H1 (cell line): Measurements from ENCODE around the gene DCAF15. TPM values are rescaled to one million over a fixed set of nuclear protein-coding genes. Genes with fewer than 3 reads are reported as not detected.

Source experiments
- CTCF ChIA-PET: fragments of 300-600 bp; sonication (Branson Sonifier 250); formaldehyde crosslinking; loops from one replicate; lab custom pipeline; 2021; ENCODE audit not compliant: partially characterized antibody; lab: Charles Lee
- POLR2A ChIA-PET: fragments of 300-600 bp; sonication (Branson Sonifier 250); formaldehyde crosslinking; loops from one replicate; lab custom pipeline; 2021; ENCODE audit warnings: inconsistent platforms; ENCODE audit not compliant: partially characterized antibody; lab: Charles Lee
- DNase-seq, 2 experiments: peaks; one replicate each; pipeline versions ENCODE4 v3.0.0 to v3.0.0-alpha.2; 2010 to 2022; ENCODE audit warnings: low spot score in 2 of 2, low read depth in 1 of 2, mixed read lengths in 1 of 2
- FAIRE-seq: peaks from 2 replicates; lab custom pipeline; 2011; peaks lifted over from hg19 to GRCh38; lab: Jason Lieb, UNC
- H2AFZ ChIP-seq: 2 replicates; pipeline ENCODE4 v1.8.1; 2012; ENCODE audit warnings: low read length, inconsistent platforms
- H2AK5ac ChIP-seq: 2 replicates; pipeline ENCODE4 v1.6.1; 2013; ENCODE audit warnings: low read depth, low read length
- H2BK120ac ChIP-seq: replicated peaks from 2 replicates; pipeline ENCODE3; 2013; ENCODE audit warnings: low read depth, low read length, inconsistent platforms
- H2BK12ac ChIP-seq: 2 replicates; pipeline ENCODE4 v1.6.1; 2013; ENCODE audit warnings: low read depth, low read length
- H2BK15ac ChIP-seq: 2 replicates; pipeline ENCODE4 v1.6.1; 2013; ENCODE audit warnings: low read length
- H2BK20ac ChIP-seq: 2 replicates; pipeline ENCODE4 v1.6.1; 2013; ENCODE audit warnings: low read length
- H2BK5ac ChIP-seq: 2 replicates; pipeline ENCODE4 v1.6.1; 2013; ENCODE audit warnings: low read depth, low read length
- H3K14ac ChIP-seq: 2 replicates; pipeline ENCODE4 v1.6.1; 2013; ENCODE audit warnings: inconsistent platforms; ENCODE audit not compliant: insufficient read length
- H3K18ac ChIP-seq: 2 replicates; pipeline ENCODE4 v1.6.1; 2013; ENCODE audit warnings: low read length; ENCODE audit errors: extremely low read depth
- H3K23ac ChIP-seq: 2 replicates; pipeline ENCODE4 v1.6.1; 2013; ENCODE audit warnings: inconsistent platforms; ENCODE audit not compliant: insufficient read length
- H3K23me2 ChIP-seq: 2 replicates; pipeline ENCODE4 v1.6.1; 2013; ENCODE audit warnings: low read depth, low read length
- H3K27ac ChIP-seq: 2 replicates; pipeline ENCODE4 v1.6.1; 2011; ENCODE audit warnings: low read depth, low read length, inconsistent platforms
- H3K27me3 ChIP-seq, 4 experiments: replicated peaks in 1 of 4; 1 replicate in 1 of 4; 2 replicates in 3 of 4; pipeline versions ENCODE4 v1.6.1 to v1.8.1; 2011 to 2013; ENCODE audit warnings: low read length in 3 of 4, mild to moderate bottlenecking in 3 of 4, inconsistent platforms in 2 of 4, mixed read lengths in 2 of 4, moderate library complexity in 1 of 4; ENCODE audit not compliant: control insufficient read depth in 3 of 4, insufficient read depth in 3 of 4; ENCODE audit errors: extremely low read depth in 1 of 4
- H3K36me3 ChIP-seq, 4 experiments: 2 replicates each; pipeline versions ENCODE4 v1.6.1 to v1.8.1; 2011 to 2013; ENCODE audit warnings: mild to moderate bottlenecking in 4 of 4, low read length in 3 of 4, moderate library complexity in 2 of 4, control low read depth in 1 of 4, inconsistent platforms in 1 of 4; ENCODE audit not compliant: insufficient read depth in 4 of 4, control insufficient read depth in 2 of 4
- H3K4ac ChIP-seq: replicated peaks from 2 replicates; pipeline ENCODE3; 2013; ENCODE audit warnings: low read length, low read depth, mixed read lengths, inconsistent platforms; ENCODE audit not compliant: insufficient read length
- H3K4me1 ChIP-seq, 4 experiments: replicated peaks in 1 of 4; 1 replicate in 1 of 4; 2 replicates in 3 of 4; pipeline versions ENCODE4 v1.6.1 to v1.8.1; 2011 to 2013; ENCODE audit warnings: low read length in 3 of 4, inconsistent platforms in 2 of 4, mixed read lengths in 1 of 4; ENCODE audit not compliant: insufficient read depth in 4 of 4, control insufficient read depth in 3 of 4
- H3K4me2 ChIP-seq, 2 experiments: 2 replicates each; pipeline versions ENCODE4 v1.6.1 to v1.8.1; 2011 to 2013; ENCODE audit warnings: low read depth in 2 of 2, low read length in 2 of 2, control low read depth in 1 of 2, inconsistent platforms in 1 of 2, mild to moderate bottlenecking in 1 of 2; ENCODE audit not compliant: insufficient read depth in 1 of 2
- H3K4me3 ChIP-seq, 4 experiments: fragments of 200-600, 300-600 bp in 1 of 4; sonication (generic), shearing (Covaris generic), sonication (Bioruptor Twin) in 1 of 4; 2 replicates each; pipeline versions ENCODE4 v1.5.1 to v1.8.1; 2011 to 2016; ENCODE audit warnings: low read length in 4 of 4, low read depth in 3 of 4, control low read depth in 2 of 4, inconsistent platforms in 2 of 4, mild to moderate bottlenecking in 2 of 4, mixed read lengths in 1 of 4, moderate library complexity in 1 of 4; ENCODE audit not compliant: insufficient read depth in 2 of 4; ENCODE audit errors: extremely low read depth in 1 of 4
- H3K56ac ChIP-seq: replicated peaks from 2 replicates; pipeline ENCODE3; 2013; ENCODE audit warnings: low read depth, mild to moderate bottlenecking, mixed read lengths, low read length, inconsistent platforms; ENCODE audit not compliant: insufficient read length
- H3K79me1 ChIP-seq: 2 replicates; pipeline ENCODE4 v1.6.1; 2013; ENCODE audit warnings: low read depth, low read length, control low read depth
- H3K79me2 ChIP-seq, 2 experiments: 2 replicates each; pipeline versions ENCODE4 v1.6.1 to v1.8.1; 2012 to 2013; ENCODE audit warnings: low read length in 2 of 2, mild to moderate bottlenecking in 2 of 2, inconsistent platforms in 1 of 2; ENCODE audit not compliant: insufficient read depth in 2 of 2, control insufficient read depth in 1 of 2
- H3K9ac ChIP-seq, 4 experiments: replicated peaks in 1 of 4; 1 replicate in 1 of 4; 2 replicates in 3 of 4; pipeline versions ENCODE4 v1.6.1 to v1.8.1; 2011 to 2013; ENCODE audit warnings: low read depth in 3 of 4, low read length in 3 of 4, control low read depth in 2 of 4, mild to moderate bottlenecking in 2 of 4, moderate library complexity in 2 of 4, inconsistent platforms in 1 of 4; ENCODE audit errors: extremely low read depth in 1 of 4
- H3K9me3 ChIP-seq, 2 experiments: 2 replicates each; pipeline versions ENCODE4 v1.6.1 to v1.8.1; 2012 to 2013; ENCODE audit warnings: mild to moderate bottlenecking in 2 of 2, moderate library complexity in 2 of 2, control low read depth in 1 of 2, inconsistent platforms in 1 of 2, low read depth in 1 of 2, low read length in 1 of 2, mixed read lengths in 1 of 2; ENCODE audit not compliant: insufficient read depth in 2 of 2
- H4K20me1 ChIP-seq, 2 experiments: replicated peaks in 1 of 2; 2 replicates each; pipeline versions ENCODE3 to v1.8.1; 2011 to 2013; ENCODE audit warnings: inconsistent platforms in 2 of 2, low read length in 2 of 2, mild to moderate bottlenecking in 1 of 2; ENCODE audit not compliant: insufficient read depth in 2 of 2, control insufficient read depth in 1 of 2
- H4K5ac ChIP-seq: 2 replicates; pipeline ENCODE4 v1.6.1; 2013; ENCODE audit warnings: low read length, low read depth, mixed read lengths, inconsistent platforms; ENCODE audit not compliant: insufficient read length
- H4K8ac ChIP-seq: 2 replicates; pipeline ENCODE4 v1.8.0; 2013; ENCODE audit warnings: mild to moderate bottlenecking, moderate library complexity, low read length, inconsistent platforms; ENCODE audit not compliant: insufficient read depth; ENCODE audit errors: extremely low read depth
- H4K91ac ChIP-seq: replicated peaks from 2 replicates; pipeline ENCODE3; 2013; ENCODE audit warnings: low read length, mixed read lengths, inconsistent platforms; ENCODE audit not compliant: insufficient read length
- TBP ChIP-seq: IDR thresholded peaks from 2 replicates; pipeline ENCODE4 v1.6.1; 2011; ENCODE audit warnings: low read depth, low read length, improper control_type of control experiment
- USF2 ChIP-seq: IDR thresholded peaks from 2 replicates; pipeline ENCODE4 v1.6.1; 2011; ENCODE audit warnings: low read length, improper control_type of control experiment
- WGBS, 2 experiments: shearing (Covaris generic) in 1 of 2; methylation state at CpG; one replicate each; pipeline versions ENCODE4 v1.1.6 to v1.1.7; 2013 to 2015; ENCODE audit warnings: low lambda C conversion rate in 2 of 2, mixed read lengths in 2 of 2, inconsistent platforms in 1 of 2, low coverage in 1 of 2, missing lambda C conversion rate in 1 of 2; ENCODE audit not compliant: insufficient replicate concordance in 2 of 2, insufficient coverage in 1 of 2, insufficient read length in 1 of 2; ENCODE audit errors: extremely low coverage in 1 of 2, missing lambda C conversion rate in 1 of 2; 5-methylcytosine and 5-hydroxymethylcytosine counted together
- polyA plus RNA-seq, 7 experiments: library from polyadenylated mRNA; depleted of rRNA in 3 of 7; stranded (reverse) in 5 of 7; unstranded in 2 of 7; fragments of >200 nt in 5 of 7; fragments of 200-250 nt in 2 of 7; gene quantifications; 1 replicate in 5 of 7; 2 replicates in 1 of 7; 4 replicates in 1 of 7; pipeline versions ENCODE4 v1.2.1 to v1.2.3, GENCODE V29; 2011 to 2013; ENCODE audit warnings: missing spikeins in 2 of 7, mixed read lengths in 2 of 7
- total RNA-seq: library from RNA; stranded (reverse); fragmentation: NEBNext Ultra II Directional; extraction: Animal tissue kit (Norgen Biotek cat#: 25700); gene quantifications from 2 replicates; pipeline ENCODE4 v1.2.1, GENCODE V29; 2021

DCAF15 gene
- total and polyA plus RNA-seq, 2 of the 8 experiments (the other 6 are each of a cell fraction or from before 2014, with no cell fraction given): 68.7 to 80.8 TPM

- WGBS, 2 experiments: 95% methylated on average over 1 of the region's 1 CpG; no CpG with 5 or more reads in 1 of the 2 experiments
- Histone ChIP-seq H2AFZ (no peak overlapping the region), H3K23me2 (peaks cover 5% of the 10 kb centered on the region; the same call in 1 of the 2 replicates), H3K79me1 (no peaks in the 10 kb centered on the region), H3K18ac (no peak overlapping the region), H3K4me2 (no peak overlapping the region), H4K5ac (no peak overlapping the region), H2AK5ac (no peak overlapping the region), H3K36me3 (no peaks in the 10 kb centered on the region), H2BK12ac (no peak overlapping the region), H3K27ac (no peak overlapping the region), H3K4me3 (no peak overlapping the region), H2BK5ac (no peak overlapping the region), H3K23ac (no peak overlapping the region), H3K9me3 (no peaks in the 10 kb centered on the region), H4K8ac (no peak overlapping the region), H3K4me1 (peaks cover 0 to 12% (median 9%) of the 10 kb centered on the region in 4 experiments; a peak in 5 of 7 replicates), H3K4ac (no peak overlapping the region), H3K14ac (no peak overlapping the region), H3K27me3 (peaks cover 0 to 2% (median 0%) of the 10 kb centered on the region in 4 experiments; a peak in 1 of 7 replicates), H4K20me1 (no peaks in the 10 kb centered on the region), H4K91ac (no peak overlapping the region), H3K56ac (no peak overlapping the region), H2BK120ac (no peak overlapping the region), H2BK15ac (no peak overlapping the region), H3K9ac (no peak overlapping the region), H2BK20ac (no peak overlapping the region), H3K79me2 (no peaks in the 10 kb centered on the region)
- ChIA-PET CTCF (interaction anchor here (1.1 to 2.0 kb wide), 3 partner anchors 11 to 63 kb away, joined by 3 to 4 read pairs (median 3); partner anchors contain the start of gene DCAF15), POLR2A (interaction anchor here (1.1 to 5.5 kb wide), 2 partner anchors 11 to 40 kb away, joined by 4 to 35 read pairs; partner anchors contain the start of gene DCAF15)
- no peak for DNase-seq
- no peak for FAIRE-seq
- TF ChIP-seq TBP (no peak), USF2 (peak; percentile 32; the same call in 1 of the 2 replicates)
Observed at GRCh38 chr19:13942023-13942684, 10.2 kb upstream of the DCAF15 start.
